Endometrium (tissue), 2 donors: ENCODE results near the gene EPHX1.
A peak's percentile ranks its signal among the peaks of the same experiment; 100 is the strongest.
"Not testable (repeated sequence)": the region's sequence is repeated elsewhere in the genome, so short reads cannot be mapped to it uniquely, and the experiment has no call there.

Source experiments
- FAIRE-seq: peaks from 2 replicates; lab custom pipeline; 2012; peaks lifted over from hg19 to GRCh38; lab: Jason Lieb, UNC
- donor health status: control.
- donor health status: control.

EPHX1 gene

GRCh38 chr1:225777583-225778336, 32.2 kb upstream of the EPHX1 start, which contains the start of gene SRP9:
TSS of gene SRP9 (plus strand) at chr1:225777826. CDS start at chr1:225777941, 115 bp downstream.
- peak; percentile 99 for FAIRE-seq

GRCh38 chr1:225778337-225778669, 31.6 kb upstream of the EPHX1 start:
- FAIRE-seq: no peak

- FAIRE-seq: not testable (repeated sequence)
Observed at GRCh38 chr1:225779165-225779564, 30.8 kb upstream of the EPHX1 start.

- FAIRE-seq: no peak
Observed at GRCh38 chr1:225780134-225780533, 29.8 kb upstream of the EPHX1 start.

- FAIRE-seq: no peak
Observed at GRCh38 chr1:225780630-225781029, 29.3 kb upstream of the EPHX1 start.

GRCh38 chr1:225789142-225789541, 20.8 kb upstream of the EPHX1 start:
- not testable (repeated sequence) for FAIRE-seq

GRCh38 chr1:225794954-225795353, 15.0 kb upstream of the EPHX1 start:
- no peak for FAIRE-seq

- FAIRE-seq: not testable (repeated sequence)
Observed at GRCh38 chr1:225796097-225796496, 13.8 kb upstream of the EPHX1 start.

GRCh38 chr1:225801146-225801545, 8.8 kb upstream of the EPHX1 start:
- FAIRE-seq: not testable (repeated sequence)

GRCh38 chr1:225806249-225806648, 3.7 kb upstream of the EPHX1 start:
- no peak for FAIRE-seq

- FAIRE-seq: not testable (repeated sequence)
Observed at GRCh38 chr1:225806736-225807135, 3.2 kb upstream of the EPHX1 start.

GRCh38 chr1:225808136-225808535, 1.8 kb upstream of the EPHX1 start:
- FAIRE-seq: no peak

GRCh38 chr1:225810579-225811538, 935 bp downstream of the EPHX1 start:
- FAIRE-seq: not testable (repeated sequence)

- FAIRE-seq: no peak
Observed at GRCh38 chr1:225811622-225812487, 1.9 kb downstream of the EPHX1 start.

GRCh38 chr1:225812488-225813213, 2.7 kb downstream of the EPHX1 start:
- no peak for FAIRE-seq

GRCh38 chr1:225813214-225813964, 3.5 kb downstream of the EPHX1 start:
- no peak for FAIRE-seq

GRCh38 chr1:225814381-225814780, 4.5 kb downstream of the EPHX1 start:
- no peak for FAIRE-seq

GRCh38 chr1:225815090-225815489, 5.2 kb downstream of the EPHX1 start:
- FAIRE-seq: not testable (repeated sequence)

- no peak for FAIRE-seq
Observed at GRCh38 chr1:225815526-225816178, 5.7 kb downstream of the EPHX1 start.
